ENCODE results near the gene SPAG9. TPM values are rescaled to one million over a fixed set of nuclear protein-coding genes. Genes with fewer than 3 reads are reported as not detected.

The SPAG9 gene
- total RNA-seq, 1 experiment from 2014 or later: 129 TPM

DNA sequence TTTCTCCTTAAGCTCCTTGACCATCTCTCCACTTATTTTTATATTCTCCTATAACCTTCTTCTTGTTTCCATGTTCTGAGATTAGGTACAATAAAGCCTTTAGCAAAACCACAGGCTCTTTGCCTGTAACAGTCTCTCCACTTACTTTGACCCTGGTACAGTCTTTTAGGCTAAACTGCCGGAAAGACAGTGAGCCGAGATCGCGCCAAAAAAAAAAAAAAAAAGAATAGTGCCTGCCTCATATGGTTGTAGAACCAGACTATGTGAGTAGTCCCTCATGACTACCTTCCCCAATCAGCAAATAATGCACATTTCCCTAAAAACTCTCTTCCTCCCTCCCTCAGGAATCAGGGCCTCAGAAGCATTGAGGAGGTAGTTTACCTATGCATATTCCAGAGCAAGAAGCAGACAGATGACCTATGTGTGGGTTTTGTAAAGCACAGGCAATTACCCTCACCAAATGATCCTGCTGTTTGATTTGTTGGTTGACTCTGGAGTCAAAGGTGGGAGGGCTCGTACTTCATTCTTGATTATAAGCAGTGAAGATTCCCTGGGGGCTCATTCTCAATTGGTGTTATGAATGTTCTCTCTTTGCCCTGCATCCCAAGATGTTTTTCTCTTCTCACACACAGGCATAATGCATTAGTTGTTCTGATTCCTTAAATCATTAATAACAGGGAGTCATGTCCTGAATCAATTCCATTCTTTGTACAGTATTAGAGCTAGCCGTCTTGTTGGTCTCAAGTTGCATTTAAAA, 23.8 kb upstream of the SPAG9 start:
- CTCF ChIA-PET: interaction anchor here (0.6 to 0.7 kb wide), 4 partner anchors 11 to 191 kb away, joined by 3 to 6 read pairs (median 4); no protein-coding TSS in a partner anchor
- TF ChIP-seq, protein P1, sequence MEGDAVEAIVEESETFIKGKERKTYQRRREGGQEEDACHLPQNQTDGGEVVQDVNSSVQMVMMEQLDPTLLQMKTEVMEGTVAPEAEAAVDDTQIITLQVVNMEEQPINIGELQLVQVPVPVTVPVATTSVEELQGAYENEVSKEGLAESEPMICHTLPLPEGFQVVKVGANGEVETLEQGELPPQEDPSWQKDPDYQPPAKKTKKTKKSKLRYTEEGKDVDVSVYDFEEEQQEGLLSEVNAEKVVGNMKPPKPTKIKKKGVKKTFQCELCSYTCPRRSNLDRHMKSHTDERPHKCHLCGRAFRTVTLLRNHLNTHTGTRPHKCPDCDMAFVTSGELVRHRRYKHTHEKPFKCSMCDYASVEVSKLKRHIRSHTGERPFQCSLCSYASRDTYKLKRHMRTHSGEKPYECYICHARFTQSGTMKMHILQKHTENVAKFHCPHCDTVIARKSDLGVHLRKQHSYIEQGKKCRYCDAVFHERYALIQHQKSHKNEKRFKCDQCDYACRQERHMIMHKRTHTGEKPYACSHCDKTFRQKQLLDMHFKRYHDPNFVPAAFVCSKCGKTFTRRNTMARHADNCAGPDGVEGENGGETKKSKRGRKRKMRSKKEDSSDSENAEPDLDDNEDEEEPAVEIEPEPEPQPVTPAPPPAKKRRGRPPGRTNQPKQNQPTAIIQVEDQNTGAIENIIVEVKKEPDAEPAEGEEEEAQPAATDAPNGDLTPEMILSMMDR (IDR thresholded peaks at IDR 0.05; ENCODE audit: unreplicated experiment): no peak
- intact Hi-C loops (cut with micrococcal nuclease; ENCODE audit: unreplicated experiment): no loop called here
- Mint-ChIP-seq H3K4me1 (ENCODE audit: low read depth, unreplicated experiment) (peaks cover 24% of the 10 kb centered on the region), H3K9me3 (ENCODE audit: low read depth, unreplicated experiment) (no peaks in the 10 kb centered on the region), H3K27ac (ENCODE audit: unreplicated experiment) (peak overlapping the region; percentile 5), H3K36me3 (ENCODE audit: insufficient read depth, unreplicated experiment) (no peaks in the 10 kb centered on the region), H3K4me3 (ENCODE audit: low read depth, unreplicated experiment) (no peak overlapping the region), H3K27me3 (ENCODE audit: unreplicated experiment) (no peaks in the 10 kb centered on the region)
- DNase-seq: no peak
- no TSS peak for BruUV-seq (replicated peaks)

GRCh38 chr17:51142597-51142996, 21.9 kb upstream of the SPAG9 start:
- H3K36me3 Mint-ChIP-seq (ENCODE audit: insufficient read depth, unreplicated experiment): no peaks in the 10 kb centered on the region
- H3K27ac Mint-ChIP-seq (ENCODE audit: unreplicated experiment): no peak overlapping the region
- no peak for DNase-seq
- BruUV-seq (replicated peaks): no TSS peak
- peaks cover 20% of the 10 kb centered on the region for H3K4me1 Mint-ChIP-seq (ENCODE audit: low read depth, unreplicated experiment)
- intact Hi-C loops (cut with micrococcal nuclease; ENCODE audit: unreplicated experiment): no loop called here
- no peak overlapping the region for H3K4me3 Mint-ChIP-seq (ENCODE audit: low read depth, unreplicated experiment)
- CTCF ChIA-PET: no interaction called here
- TF ChIP-seq, protein P1 (IDR thresholded peaks at IDR 0.05; ENCODE audit: unreplicated experiment): no peak
- no peaks in the 10 kb centered on the region for H3K27me3 Mint-ChIP-seq (ENCODE audit: unreplicated experiment)
- no peaks in the 10 kb centered on the region for H3K9me3 Mint-ChIP-seq (ENCODE audit: low read depth, unreplicated experiment)

DNA sequence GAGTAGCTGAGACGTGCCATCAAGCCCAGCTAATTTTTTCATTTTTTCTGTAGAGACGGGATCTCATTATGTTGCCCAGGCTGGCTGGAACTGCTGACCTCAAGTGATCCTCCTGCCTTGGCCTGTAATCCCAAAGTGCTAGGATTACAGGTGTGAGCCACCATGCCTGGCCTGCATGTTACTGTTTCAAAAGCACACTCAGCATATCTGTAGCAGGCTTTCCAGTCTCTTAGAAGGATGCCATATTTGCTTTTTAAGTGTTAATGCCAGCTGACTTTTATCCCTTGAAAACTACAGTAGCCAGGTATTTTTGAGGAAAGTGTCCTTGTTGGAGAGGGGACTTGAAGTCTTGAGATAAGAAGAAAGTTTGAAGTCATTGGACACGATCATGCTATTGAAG, 15.3 kb upstream of the SPAG9 start:
- H3K9me3 Mint-ChIP-seq (ENCODE audit: low read depth, unreplicated experiment): no peaks in the 10 kb centered on the region

DNA sequence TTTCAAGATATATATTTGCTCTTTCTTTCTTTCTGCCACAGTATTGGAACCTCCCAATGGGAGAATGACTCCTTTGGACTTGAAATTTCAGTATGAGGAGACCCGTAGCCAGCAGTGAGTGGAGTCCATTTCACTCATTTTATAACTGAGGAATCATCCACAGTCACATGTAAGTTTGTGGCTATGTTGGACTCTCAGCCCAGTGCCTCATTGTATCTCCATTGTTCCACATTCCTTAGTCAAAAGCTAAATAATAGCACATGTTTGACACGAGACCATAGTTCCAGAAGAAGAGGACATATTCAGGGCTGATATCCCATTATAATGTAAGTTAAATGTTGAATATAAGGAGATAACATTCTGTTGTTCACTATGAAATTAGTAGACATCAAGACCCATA, 12.7 kb upstream of the SPAG9 start:
- no TSS peak for BruUV-seq (replicated peaks)
- Mint-ChIP-seq H3K27me3 (ENCODE audit: unreplicated experiment) (no peaks in the 10 kb centered on the region), H3K4me3 (ENCODE audit: low read depth, unreplicated experiment) (no peak overlapping the region), H3K36me3 (ENCODE audit: insufficient read depth, unreplicated experiment) (no peaks in the 10 kb centered on the region), H3K4me1 (ENCODE audit: low read depth, unreplicated experiment) (peaks cover 24% of the 10 kb centered on the region), H3K9me3 (ENCODE audit: low read depth, unreplicated experiment) (no peaks in the 10 kb centered on the region), H3K27ac (ENCODE audit: unreplicated experiment) (peak overlapping the region; percentile 49)
- CTCF ChIA-PET: interaction anchor here (1.1 kb wide), 1 partner anchor 12 kb away, joined by 3 read pairs; no protein-coding TSS in a partner anchor
- DNase-seq: no peak
- intact Hi-C loops (cut with micrococcal nuclease; ENCODE audit: unreplicated experiment): no loop called here
- TF ChIP-seq, protein P1 (IDR thresholded peaks at IDR 0.05; ENCODE audit: unreplicated experiment): no peak

More for the DNA sequence above, 15.3 kb upstream of the SPAG9 start:
- Mint-ChIP-seq H3K27me3 (ENCODE audit: unreplicated experiment) (no peaks in the 10 kb centered on the region), H3K27ac (ENCODE audit: unreplicated experiment) (no peak overlapping the region), H3K36me3 (ENCODE audit: insufficient read depth, unreplicated experiment) (no peaks in the 10 kb centered on the region), H3K4me1 (ENCODE audit: low read depth, unreplicated experiment) (peaks cover 22% of the 10 kb centered on the region), H3K4me3 (ENCODE audit: low read depth, unreplicated experiment) (no peak overlapping the region)
- intact Hi-C loops (cut with micrococcal nuclease; ENCODE audit: unreplicated experiment): no loop called here
- BruUV-seq (replicated peaks): no TSS peak
- CTCF ChIA-PET: no interaction called here
- TF ChIP-seq, protein P1 (IDR thresholded peaks at IDR 0.05; ENCODE audit: unreplicated experiment): no peak
- DNase-seq: no peak

Measured in Calu3 (cell line).